Sigmoid colon (tissue), 7 donors: ENCODE results near the gene ITPK1. TPM values are rescaled to one million over a fixed set of nuclear protein-coding genes. Genes with fewer than 3 reads are reported as not detected.

Source experiments
- DNase-seq: peaks from one replicate; pipeline ENCODE4 v3.0.0-alpha.2; 2019
- H3K27ac ChIP-seq, 4 donors: fragments of 200-600 bp; sonication (generic); one replicate each; pipeline ENCODE4 v1.5.1; 2016 to 2019; ENCODE audit warnings: mild to moderate bottlenecking in 1 of 4
- H3K27me3 ChIP-seq, 3 donors: fragments of 200-600 bp; sonication (generic); one replicate each; pipeline ENCODE4 v1.5.1; 2019; ENCODE audit warnings: mild to moderate bottlenecking in 1 of 3
- H3K36me3 ChIP-seq, 4 donors: fragments of 200-600 bp; sonication (generic); one replicate each; pipeline ENCODE4 v1.5.1; 2016 to 2019
- H3K4me1 ChIP-seq, 4 donors: fragments of 200-600 bp; sonication (generic); one replicate each; pipeline ENCODE4 v1.5.1; 2017 to 2019
- H3K4me3 ChIP-seq, 4 donors: fragments of 200-600 bp; sonication (generic); one replicate each; pipeline ENCODE4 v1.5.1; 2017 to 2019; ENCODE audit warnings: mild to moderate bottlenecking in 2 of 4, moderate library complexity in 1 of 4
- H3K9me3 ChIP-seq, 4 donors: fragments of 200-600 bp in 3 of 4; sonication (generic) in 3 of 4; one replicate each; pipeline versions ENCODE4 v1.5.1 to v1.6.1; 2013 to 2019
- EP300 ChIP-seq, 4 donors: sonication (generic); formaldehyde crosslinking; IDR thresholded peaks; one replicate each; pipeline ENCODE4 v1.6.1; 2017; ENCODE audit warnings: antibody characterized with exemption in 4 of 4
- POLR2A ChIP-seq, 2 donors: fragments of 450-650 bp; IDR thresholded peaks; one replicate each; pipeline ENCODE4 v1.6.1; 2016; ENCODE audit warnings: antibody characterized with exemption in 2 of 2, mild to moderate bottlenecking in 2 of 2, moderate library complexity in 2 of 2
- POLR2AphosphoS5 ChIP-seq, 4 donors: sonication (generic); formaldehyde crosslinking; IDR thresholded peaks; one replicate each; pipeline ENCODE4 v1.6.1; 2017; ENCODE audit warnings: antibody characterized with exemption in 4 of 4
- WGBS, 2 donors: extraction: QIAGEN DNeasy Blood & Tissue Kit; methylation state at CpG; one replicate each; pipeline ENCODE4 v1.1.7; 2013; 5-methylcytosine and 5-hydroxymethylcytosine counted together
- intact Hi-C: fragments of 100-400 bp; cut with DNase I; formaldehyde crosslinking; loops from one replicate; pipeline ENCODE4 v1.15.1; 2023
- polyA plus RNA-seq, 3 donors: library from polyadenylated mRNA; stranded (reverse); fragments of 200-250 nt; gene quantifications; one replicate each; pipeline ENCODE4 v1.2.3, GENCODE V29; 2013
- total RNA-seq, 4 donors: library from RNA; depleted of rRNA; stranded (reverse); fragments of >200 nt; gene quantifications; one replicate each; pipeline ENCODE4 v1.1.0, GENCODE V29; 2016
- TF ChIP-seq, protein P1 (sequence below), 4 experiments: fragments of 450-650 bp in 3 of 4; fragments of 200-600 bp in 1 of 4; IDR thresholded peaks; one replicate each; pipeline ENCODE4 v1.5.1; 2016 to 2019; ENCODE audit warnings: antibody characterized with exemption in 4 of 4, mild to moderate bottlenecking in 3 of 4, moderate library complexity in 2 of 4
- donor health status: healthy with polysubstance abuse.
- donor health status: Bipolar disorder and iron deficiency.
- donor health status: healthy.

The ITPK1 gene
- total and polyA plus RNA-seq, 7 donors = 39.8 to 75.4 (median 61.8) TPM

DNA sequence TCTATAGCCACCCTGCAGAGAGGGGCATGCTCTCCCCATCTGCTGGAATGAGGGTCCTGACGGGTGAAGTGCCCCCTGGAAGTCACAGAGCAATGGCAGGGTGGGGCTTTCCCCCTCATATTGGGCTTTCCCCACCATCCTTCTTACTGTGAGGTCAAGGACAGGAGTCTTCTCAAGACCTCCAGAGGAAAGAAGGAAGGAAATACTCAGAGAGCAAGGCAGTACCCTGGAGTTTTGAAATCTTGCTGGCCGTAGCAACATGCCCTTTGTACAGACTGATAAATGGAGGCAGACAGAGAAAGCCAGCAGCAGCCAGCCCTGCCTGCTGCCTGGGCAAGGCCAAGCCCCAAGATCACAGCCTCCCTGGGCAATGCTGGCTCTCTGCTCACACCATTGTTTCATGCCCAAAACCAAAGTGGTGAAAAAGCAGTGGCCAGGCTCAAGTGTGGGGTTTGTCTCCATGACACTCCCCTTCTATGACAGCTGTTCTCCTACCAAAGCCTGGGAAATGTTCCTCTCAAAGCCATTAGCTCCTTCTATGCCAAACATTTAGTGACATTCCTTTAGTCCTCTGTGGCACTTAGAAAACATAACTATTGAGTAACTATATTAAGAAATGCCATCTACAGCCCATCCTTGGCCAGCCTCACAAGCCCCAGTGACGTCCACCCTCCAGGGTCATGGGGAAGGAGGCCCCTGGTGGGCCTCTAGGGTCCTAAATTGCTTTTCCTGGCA lies 13.2 kb upstream of the ITPK1 start:
- TF ChIP-seq POLR2A (IDR thresholded peaks at IDR 0.05) (no peak), EP300 (IDR thresholded peaks at IDR 0.05) (no peak), POLR2AphosphoS5 (IDR thresholded peaks at IDR 0.05) (no peak)
- TF ChIP-seq, protein P1, sequence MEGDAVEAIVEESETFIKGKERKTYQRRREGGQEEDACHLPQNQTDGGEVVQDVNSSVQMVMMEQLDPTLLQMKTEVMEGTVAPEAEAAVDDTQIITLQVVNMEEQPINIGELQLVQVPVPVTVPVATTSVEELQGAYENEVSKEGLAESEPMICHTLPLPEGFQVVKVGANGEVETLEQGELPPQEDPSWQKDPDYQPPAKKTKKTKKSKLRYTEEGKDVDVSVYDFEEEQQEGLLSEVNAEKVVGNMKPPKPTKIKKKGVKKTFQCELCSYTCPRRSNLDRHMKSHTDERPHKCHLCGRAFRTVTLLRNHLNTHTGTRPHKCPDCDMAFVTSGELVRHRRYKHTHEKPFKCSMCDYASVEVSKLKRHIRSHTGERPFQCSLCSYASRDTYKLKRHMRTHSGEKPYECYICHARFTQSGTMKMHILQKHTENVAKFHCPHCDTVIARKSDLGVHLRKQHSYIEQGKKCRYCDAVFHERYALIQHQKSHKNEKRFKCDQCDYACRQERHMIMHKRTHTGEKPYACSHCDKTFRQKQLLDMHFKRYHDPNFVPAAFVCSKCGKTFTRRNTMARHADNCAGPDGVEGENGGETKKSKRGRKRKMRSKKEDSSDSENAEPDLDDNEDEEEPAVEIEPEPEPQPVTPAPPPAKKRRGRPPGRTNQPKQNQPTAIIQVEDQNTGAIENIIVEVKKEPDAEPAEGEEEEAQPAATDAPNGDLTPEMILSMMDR (IDR thresholded peaks at IDR 0.05) = no peak
- intact Hi-C loops = no loop called here
- WGBS, 2 donors = 59 to 66% methylated on average over 3 of the region's 3 CpGs
- Histone ChIP-seq H3K4me3 (no peak overlapping the region), H3K27ac (no peak overlapping the region), H3K36me3 (no peaks in the 10 kb centered on the region), H3K9me3 (no peaks in the 10 kb centered on the region), H3K27me3 (no peaks in the 10 kb centered on the region), H3K4me1 (no peaks in the 10 kb centered on the region)
- no peak for DNase-seq

- no peaks in the 10 kb centered on the region for H3K27me3 ChIP-seq
- no peak overlapping the region for H3K4me3 ChIP-seq
- H3K27ac ChIP-seq = no peak overlapping the region
- no peak for DNase-seq
- intact Hi-C loops = no loop called here
- no peaks in the 10 kb centered on the region for H3K9me3 ChIP-seq
- no peaks in the 10 kb centered on the region for H3K36me3 ChIP-seq
- WGBS, 2 donors = 93 to 94% methylated on average over 9 of the region's 9 CpGs
- H3K4me1 ChIP-seq = no peaks in the 10 kb centered on the region
- TF ChIP-seq, protein P1 (IDR thresholded peaks at IDR 0.05) = no peak
- TF ChIP-seq POLR2A (IDR thresholded peaks at IDR 0.05) (no peak), EP300 (IDR thresholded peaks at IDR 0.05) (no peak), POLR2AphosphoS5 (IDR thresholded peaks at IDR 0.05) (no peak)
Measured at GRCh38 chr14:93126111-93126510, 10.4 kb upstream of the ITPK1 start.

DNA sequence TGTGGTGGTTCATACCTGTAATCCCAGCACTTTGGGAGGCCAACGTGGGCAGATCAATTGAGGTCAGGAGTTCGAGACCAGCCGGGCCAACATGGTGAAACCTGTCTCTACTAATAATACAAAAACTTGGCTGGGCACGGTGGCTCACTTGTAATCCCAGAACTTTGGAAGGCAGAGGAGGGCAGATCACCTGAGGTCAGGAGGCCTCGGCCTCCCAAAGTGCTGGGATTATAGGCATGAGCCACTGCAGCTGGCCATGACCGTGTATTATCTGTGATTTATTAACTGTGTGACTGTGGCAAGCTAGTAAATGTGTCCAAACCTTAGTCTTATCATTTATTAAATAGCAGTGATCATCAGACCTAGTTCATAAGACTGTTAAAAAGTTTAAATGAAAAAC lies 7.1 kb upstream of the ITPK1 start:
- H3K27me3 ChIP-seq = no peaks in the 10 kb centered on the region
- no peaks in the 10 kb centered on the region for H3K36me3 ChIP-seq
- TF ChIP-seq POLR2A (IDR thresholded peaks at IDR 0.05) (no peak), POLR2AphosphoS5 (IDR thresholded peaks at IDR 0.05) (no peak), EP300 (IDR thresholded peaks at IDR 0.05) (no peak)
- TF ChIP-seq, protein P1 (IDR thresholded peaks at IDR 0.05) = no peak
- H3K4me1 ChIP-seq = no peaks in the 10 kb centered on the region
- H3K27ac ChIP-seq = no peak overlapping the region
- intact Hi-C loops = no loop called here
- no peaks in the 10 kb centered on the region for H3K9me3 ChIP-seq
- DNase-seq = no peak
- 85 to 89% methylated on average over 6 of the region's 6 CpGs for WGBS, 2 donors
- no peak overlapping the region for H3K4me3 ChIP-seq

GRCh38 chr14:93121030-93121834 lies 5.5 kb upstream of the ITPK1 start:
- H3K27ac ChIP-seq = no peak overlapping the region
- peaks cover 0 to 8% (median 5%) of the 10 kb centered on the region in 4 donors for H3K4me1 ChIP-seq
- TF ChIP-seq POLR2AphosphoS5 (IDR thresholded peaks at IDR 0.05) = no peak
- TF ChIP-seq POLR2A (IDR thresholded peaks at IDR 0.05) = no peak
- TF ChIP-seq EP300 (IDR thresholded peaks at IDR 0.05) = no peak
- TF ChIP-seq, protein P1 (IDR thresholded peaks at IDR 0.05) = no peak
- H3K9me3 ChIP-seq = no peaks in the 10 kb centered on the region
- intact Hi-C loops = no loop called here
- no peak for DNase-seq
- H3K4me3 ChIP-seq = no peak overlapping the region
- no peaks in the 10 kb centered on the region for H3K27me3 ChIP-seq
- no peaks in the 10 kb centered on the region for H3K36me3 ChIP-seq
- 68 to 72% methylated on average over 5 of the region's 5 CpGs for WGBS, 2 donors
